HG03045 (cell line): ENCODE data around the gene AGO1.

Experiments used
- ATAC-seq: cut with Tn5 transposase; IDR thresholded peaks from one replicate; pipeline ENCODE4 v1.9.1; 2021; ENCODE audit warnings: mild to moderate bottlenecking, moderate library complexity; ENCODE audit not compliant: unreplicated experiment

AGO1 gene

GRCh38 chr1:35882945-35883634 lies at the start of gene AGO1:
Gene AGO1, plus strand, starts transcription at chr1:35883209. Its CDS starts 213 bp downstream, at chr1:35883422.
- peak; percentile 89 for ATAC-seq

GRCh38 chr1:35833395-35833794 lies 49.6 kb upstream of the AGO1 start:
- ATAC-seq = no peak

- ATAC-seq = no peak
Observed at GRCh38 chr1:35834218-35834617, 48.8 kb upstream of the AGO1 start.

- ATAC-seq = no peak
Observed at GRCh38 chr1:35835398-35835797, 47.6 kb upstream of the AGO1 start.

GRCh38 chr1:35836734-35837133 lies 46.3 kb upstream of the AGO1 start:
- no peak for ATAC-seq

GRCh38 chr1:35838693-35839245 lies 44.2 kb upstream of the AGO1 start:
- ATAC-seq = no peak

- ATAC-seq = no peak
Observed at GRCh38 chr1:35844826-35845225, 38.2 kb upstream of the AGO1 start.

- ATAC-seq = no peak
Observed at GRCh38 chr1:35845766-35846165, 37.2 kb upstream of the AGO1 start.

GRCh38 chr1:35847935-35848565 lies 35.0 kb upstream of the AGO1 start:
- ATAC-seq = no peak

- no peak for ATAC-seq
Observed at GRCh38 chr1:35850051-35850450, 33.0 kb upstream of the AGO1 start.

- ATAC-seq = no peak
Observed at GRCh38 chr1:35850716-35851115, 32.3 kb upstream of the AGO1 start.

GRCh38 chr1:35851132-35851869 lies 31.7 kb upstream of the AGO1 start:
- ATAC-seq = no peak

GRCh38 chr1:35852241-35852640 lies 30.8 kb upstream of the AGO1 start:
- ATAC-seq = no peak

GRCh38 chr1:35854989-35855700 lies 27.9 kb upstream of the AGO1 start:
- no peak for ATAC-seq

GRCh38 chr1:35856964-35857363 lies 26.0 kb upstream of the AGO1 start:
- no peak for ATAC-seq

- ATAC-seq = no peak
Observed at GRCh38 chr1:35857830-35858229, 25.2 kb upstream of the AGO1 start.

GRCh38 chr1:35860696-35861095 lies 22.3 kb upstream of the AGO1 start:
- ATAC-seq = no peak

GRCh38 chr1:35863136-35863535 lies 19.9 kb upstream of the AGO1 start:
- no peak for ATAC-seq

GRCh38 chr1:35863881-35864625 lies 19.0 kb upstream of the AGO1 start:
- no peak for ATAC-seq

- ATAC-seq = no peak
Observed at GRCh38 chr1:35864813-35865212, 18.2 kb upstream of the AGO1 start.
